Measurements from ENCODE around the gene FARSB. TPM values are rescaled to one million over a fixed set of nuclear protein-coding genes. Genes with fewer than 3 reads are reported as not detected.
A peak's percentile ranks its signal among the peaks of the same experiment; 100 is the strongest.

The FARSB gene
- total and polyA plus RNA-seq, 2 donors from 2014 or later = 17.1 to 18.2 TPM

- no peaks in the 10 kb centered on the region for H3K9me3 ChIP-seq (ENCODE audit: control insufficient read depth in 2 of 3, insufficient read depth in 1 of 3, low read length in 3 of 3)
- intact Hi-C loops (cut with DNase I) = no loop called here
- H3K4me1 ChIP-seq (ENCODE audit: control insufficient read depth in 2 of 3, insufficient read depth in 2 of 3, low read depth in 1 of 3, low read length in 3 of 3) = no peaks in the 10 kb centered on the region
- no peak overlapping the region for H3K9ac ChIP-seq (ENCODE audit: low read length in 3 of 3)
- FAIRE-seq (no peak), DNase-seq (no peak)
- TF ChIP-seq CTCF (IDR thresholded peaks at IDR 0.05; ENCODE audit: borderline replicate concordance, extremely low read depth, insufficient read depth) = no peak
- no peak overlapping the region for H3K4me3 ChIP-seq (ENCODE audit: low read length in 3 of 3)
- no peak overlapping the region for H3K27ac ChIP-seq (ENCODE audit: low read depth in 2 of 2, low read length in 2 of 2)
- H3K27me3 ChIP-seq (ENCODE audit: control insufficient read depth, insufficient read depth, low read length) = no peaks in the 10 kb centered on the region
- no peaks in the 10 kb centered on the region for H3K36me3 ChIP-seq (ENCODE audit: control insufficient read depth in 2 of 3, insufficient read depth in 3 of 3, low read length in 3 of 3)
Observed at GRCh38 chr2:222663479-222663878, 7.6 kb upstream of the FARSB start.

- no peak for TF ChIP-seq CTCF (IDR thresholded peaks at IDR 0.05; ENCODE audit: borderline replicate concordance, extremely low read depth, insufficient read depth)
- DNase-seq (peak in 4 of 5 donors; percentile 20 to 54 (median 28)), FAIRE-seq (no peak)
- Histone ChIP-seq H3K27ac (ENCODE audit: low read depth in 2 of 2, low read length in 2 of 2) (no peak overlapping the region), H3K4me1 (ENCODE audit: control insufficient read depth in 2 of 3, insufficient read depth in 2 of 3, low read depth in 1 of 3, low read length in 3 of 3) (peaks cover 0 to 11% (median 4%) of the 10 kb centered on the region in 3 donors), H3K4me3 (ENCODE audit: low read length in 3 of 3) (peak overlapping the region; percentile 74 to 90 (median 89)), H3K9me3 (ENCODE audit: control insufficient read depth in 2 of 3, insufficient read depth in 1 of 3, low read length in 3 of 3) (no peaks in the 10 kb centered on the region), H3K9ac (ENCODE audit: low read length in 3 of 3) (peak overlapping the region; percentile 63 to 95 (median 94)), H3K36me3 (ENCODE audit: control insufficient read depth in 2 of 3, insufficient read depth in 3 of 3, low read length in 3 of 3) (no peaks in the 10 kb centered on the region), H3K27me3 (ENCODE audit: control insufficient read depth, insufficient read depth, low read length) (no peaks in the 10 kb centered on the region)
- intact Hi-C loops (cut with DNase I) = no loop called here
Observed at GRCh38 chr2:222656526-222657446, 894 bp upstream of the FARSB start.

- Histone ChIP-seq H3K27ac (ENCODE audit: low read depth in 2 of 2, low read length in 2 of 2) (no peak overlapping the region), H3K9ac (ENCODE audit: low read length in 3 of 3) (no peak overlapping the region), H3K36me3 (ENCODE audit: control insufficient read depth in 2 of 3, insufficient read depth in 3 of 3, low read length in 3 of 3) (peaks cover 0 to 3% (median 0%) of the 10 kb centered on the region in 3 donors), H3K4me1 (ENCODE audit: control insufficient read depth in 2 of 3, insufficient read depth in 2 of 3, low read depth in 1 of 3, low read length in 3 of 3) (peaks cover 0 to 11% (median 4%) of the 10 kb centered on the region in 3 donors), H3K4me3 (ENCODE audit: low read length in 3 of 3) (no peak overlapping the region), H3K27me3 (ENCODE audit: control insufficient read depth, insufficient read depth, low read length) (no peaks in the 10 kb centered on the region), H3K9me3 (ENCODE audit: control insufficient read depth in 2 of 3, insufficient read depth in 1 of 3, low read length in 3 of 3) (no peaks in the 10 kb centered on the region)
- DNase-seq (no peak), FAIRE-seq (no peak)
- intact Hi-C loops (cut with DNase I) = no loop called here
- TF ChIP-seq CTCF (IDR thresholded peaks at IDR 0.05; ENCODE audit: borderline replicate concordance, extremely low read depth, insufficient read depth) = no peak
Observed at GRCh38 chr2:222653280-222653679, 2.6 kb downstream of the FARSB start.

Measured in kidney (tissue), 14 donors.